Endothelial cell (in vitro differentiated cells): ENCODE results near the gene TARS2. TPM values are rescaled to one million over a fixed set of nuclear protein-coding genes. Genes with fewer than 3 reads are reported as not detected.

Source experiments
- DNase-seq: peaks from one replicate; pipeline ENCODE4 v3.0.0; 2021; ENCODE audit warnings: low spot score
- H3K27ac Mint-ChIP-seq: one replicate; pipeline ENCODE4 v1.8.0; 2021; ENCODE audit warnings: mixed read lengths, inconsistent platforms; ENCODE audit not compliant: unreplicated experiment
- H3K27me3 Mint-ChIP-seq: one replicate; pipeline ENCODE4 v1.8.0; 2021; ENCODE audit warnings: mild to moderate bottlenecking, moderate library complexity, mixed read lengths, inconsistent platforms; ENCODE audit not compliant: unreplicated experiment
- H3K36me3 Mint-ChIP-seq: one replicate; pipeline ENCODE4 v1.8.0; 2021; ENCODE audit warnings: mild to moderate bottlenecking, low read depth, mixed read lengths, inconsistent platforms; ENCODE audit not compliant: unreplicated experiment
- H3K4me1 Mint-ChIP-seq: one replicate; pipeline ENCODE4 v1.8.0; 2021; ENCODE audit warnings: mild to moderate bottlenecking, mixed read lengths, inconsistent platforms; ENCODE audit not compliant: unreplicated experiment
- H3K4me3 Mint-ChIP-seq: one replicate; pipeline ENCODE4 v1.8.0; 2021; ENCODE audit warnings: mild to moderate bottlenecking, mixed read lengths, inconsistent platforms; ENCODE audit not compliant: unreplicated experiment
- H3K9me3 Mint-ChIP-seq: one replicate; pipeline ENCODE4 v1.8.0; 2021; ENCODE audit warnings: mixed read lengths, inconsistent platforms; ENCODE audit not compliant: unreplicated experiment
- total RNA-seq: library from RNA; stranded (reverse); fragmentation: NEBNext Ultra II Directional; extraction: Animal tissue kit (Norgen Biotek cat#: 25700); gene quantifications from one replicate; pipeline ENCODE4 v1.2.1, GENCODE V29; 2021; ENCODE audit not compliant: unreplicated experiment
- TF ChIP-seq, protein P1 (sequence below): fragments of 200-600 bp; sonication (generic); IDR thresholded peaks from one replicate; pipeline ENCODE4 v1.5.0; 2021; ENCODE audit warnings: antibody characterized with exemption; ENCODE audit not compliant: unreplicated experiment

TARS2 gene
- total RNA-seq, 1 donor from 2014 or later: 16.6 TPM

- no peak for DNase-seq
- TF ChIP-seq, protein P1, sequence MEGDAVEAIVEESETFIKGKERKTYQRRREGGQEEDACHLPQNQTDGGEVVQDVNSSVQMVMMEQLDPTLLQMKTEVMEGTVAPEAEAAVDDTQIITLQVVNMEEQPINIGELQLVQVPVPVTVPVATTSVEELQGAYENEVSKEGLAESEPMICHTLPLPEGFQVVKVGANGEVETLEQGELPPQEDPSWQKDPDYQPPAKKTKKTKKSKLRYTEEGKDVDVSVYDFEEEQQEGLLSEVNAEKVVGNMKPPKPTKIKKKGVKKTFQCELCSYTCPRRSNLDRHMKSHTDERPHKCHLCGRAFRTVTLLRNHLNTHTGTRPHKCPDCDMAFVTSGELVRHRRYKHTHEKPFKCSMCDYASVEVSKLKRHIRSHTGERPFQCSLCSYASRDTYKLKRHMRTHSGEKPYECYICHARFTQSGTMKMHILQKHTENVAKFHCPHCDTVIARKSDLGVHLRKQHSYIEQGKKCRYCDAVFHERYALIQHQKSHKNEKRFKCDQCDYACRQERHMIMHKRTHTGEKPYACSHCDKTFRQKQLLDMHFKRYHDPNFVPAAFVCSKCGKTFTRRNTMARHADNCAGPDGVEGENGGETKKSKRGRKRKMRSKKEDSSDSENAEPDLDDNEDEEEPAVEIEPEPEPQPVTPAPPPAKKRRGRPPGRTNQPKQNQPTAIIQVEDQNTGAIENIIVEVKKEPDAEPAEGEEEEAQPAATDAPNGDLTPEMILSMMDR: no peak
- H3K4me3 Mint-ChIP-seq: no peak overlapping the region
- peaks cover 5% of the 10 kb centered on the region for H3K27me3 Mint-ChIP-seq
- H3K9me3 Mint-ChIP-seq: no peaks in the 10 kb centered on the region
- H3K4me1 Mint-ChIP-seq: peaks cover 15% of the 10 kb centered on the region
- H3K27ac Mint-ChIP-seq: no peak overlapping the region
- no peaks in the 10 kb centered on the region for H3K36me3 Mint-ChIP-seq
These were observed 7.3 kb upstream of the TARS2 start for GRCh38 chr1:150479927-150480352.

DNA sequence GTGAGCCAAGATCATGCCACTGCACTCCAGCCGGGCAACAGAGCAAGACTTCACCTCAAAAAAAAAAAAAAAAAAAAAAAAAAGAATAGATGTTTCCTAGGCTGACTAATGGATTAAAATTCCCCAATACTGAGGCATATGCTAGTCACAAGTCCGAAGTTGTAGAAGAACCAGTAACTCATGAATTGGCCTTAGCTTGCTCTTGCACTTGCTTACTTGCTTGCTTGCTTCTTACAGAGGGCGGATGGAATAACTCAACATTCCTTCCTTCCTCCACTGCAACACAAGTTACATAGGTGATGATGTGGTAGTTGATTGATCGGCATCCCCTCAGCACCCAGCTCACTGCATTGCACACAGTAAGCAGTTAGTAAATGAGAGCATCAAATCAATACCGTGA, 2.8 kb upstream of the TARS2 start:
- Mint-ChIP-seq H3K4me1 (peaks cover 13% of the 10 kb centered on the region), H3K9me3 (no peaks in the 10 kb centered on the region), H3K27me3 (no peaks in the 10 kb centered on the region), H3K27ac (no peak overlapping the region), H3K36me3 (peaks cover 3% of the 10 kb centered on the region), H3K4me3 (no peak overlapping the region)
- no peak for DNase-seq
- TF ChIP-seq, protein P1: no peak

GRCh38 chr1:150484861-150485260, 2.4 kb upstream of the TARS2 start:
- Mint-ChIP-seq H3K27me3 (no peaks in the 10 kb centered on the region), H3K4me1 (peaks cover 12% of the 10 kb centered on the region), H3K9me3 (no peaks in the 10 kb centered on the region), H3K27ac (no peak overlapping the region), H3K36me3 (peaks cover 3% of the 10 kb centered on the region), H3K4me3 (no peak overlapping the region)
- TF ChIP-seq, protein P1: no peak
- no peak for DNase-seq

GRCh38 chr1:150487763-150488115, 520 bp downstream of the TARS2 start:
- peak overlapping the region; percentile 95 for H3K4me3 Mint-ChIP-seq
- H3K36me3 Mint-ChIP-seq: peaks cover 14% of the 10 kb centered on the region
- H3K27ac Mint-ChIP-seq: no peak overlapping the region
- no peaks in the 10 kb centered on the region for H3K9me3 Mint-ChIP-seq
- TF ChIP-seq, protein P1: no peak
- no peaks in the 10 kb centered on the region for H3K27me3 Mint-ChIP-seq
- no peak for DNase-seq
- H3K4me1 Mint-ChIP-seq: peaks cover 11% of the 10 kb centered on the region

GRCh38 chr1:150493175-150493574, 6.0 kb downstream of the TARS2 start:
- TF ChIP-seq, protein P1: no peak
- H3K27ac Mint-ChIP-seq: no peak overlapping the region
- H3K36me3 Mint-ChIP-seq: peaks cover 28% of the 10 kb centered on the region
- no peak overlapping the region for H3K4me3 Mint-ChIP-seq
- H3K4me1 Mint-ChIP-seq: peaks cover 4% of the 10 kb centered on the region
- H3K27me3 Mint-ChIP-seq: no peaks in the 10 kb centered on the region
- DNase-seq: no peak
- H3K9me3 Mint-ChIP-seq: no peaks in the 10 kb centered on the region
